ENCODE measurements around the gene PBRM1.

PBRM1 gene

DNA sequence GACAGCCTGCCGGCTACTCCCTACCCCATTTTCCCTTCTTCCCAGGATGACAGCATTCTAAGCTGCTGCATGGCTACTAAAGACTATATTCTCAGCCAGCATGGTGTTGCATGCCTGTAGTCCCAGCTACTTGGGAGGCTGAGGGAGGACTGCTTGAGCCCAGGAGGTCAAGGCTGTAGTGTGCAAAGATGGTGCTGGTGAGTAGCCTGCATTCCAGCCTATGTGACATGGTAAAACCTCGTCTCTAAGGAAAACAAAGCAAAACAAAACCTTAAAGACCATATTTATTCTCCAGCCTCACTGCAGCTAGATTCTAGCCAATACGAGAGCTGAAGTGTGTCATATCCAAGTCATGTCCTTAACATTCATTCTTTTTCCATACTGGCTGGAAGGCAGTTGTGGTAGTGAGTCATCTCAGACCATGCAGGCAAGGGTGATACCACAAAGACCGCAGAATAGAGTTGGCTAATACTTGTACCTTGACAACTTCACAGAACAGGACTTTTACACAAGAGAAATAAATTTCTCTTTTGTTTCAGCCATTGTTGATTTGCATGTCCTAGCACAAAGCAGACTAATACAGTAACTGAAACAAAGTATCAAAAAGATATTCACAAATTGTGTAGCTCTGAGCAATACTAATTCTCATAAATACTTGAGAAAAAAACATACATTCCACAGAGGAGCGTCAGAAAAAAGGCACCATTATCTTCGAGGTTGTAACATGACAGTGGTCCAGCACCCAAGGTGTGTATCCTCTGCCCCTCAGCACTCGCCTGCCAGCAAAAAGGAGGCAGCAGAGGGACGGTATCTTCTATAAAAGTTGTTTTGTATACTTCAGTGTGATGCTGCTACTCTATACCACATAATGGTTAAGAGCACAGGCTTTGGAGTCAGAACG lies 14.8 kb downstream of the PBRM1 start:
- DNase-seq (ENCODE audit: low read depth, low spot score) = no peak

GRCh38 chr3:52663098-52663497 lies 22.6 kb downstream of the PBRM1 start:
- no peak for DNase-seq (ENCODE audit: low read depth, low spot score)

DNA sequence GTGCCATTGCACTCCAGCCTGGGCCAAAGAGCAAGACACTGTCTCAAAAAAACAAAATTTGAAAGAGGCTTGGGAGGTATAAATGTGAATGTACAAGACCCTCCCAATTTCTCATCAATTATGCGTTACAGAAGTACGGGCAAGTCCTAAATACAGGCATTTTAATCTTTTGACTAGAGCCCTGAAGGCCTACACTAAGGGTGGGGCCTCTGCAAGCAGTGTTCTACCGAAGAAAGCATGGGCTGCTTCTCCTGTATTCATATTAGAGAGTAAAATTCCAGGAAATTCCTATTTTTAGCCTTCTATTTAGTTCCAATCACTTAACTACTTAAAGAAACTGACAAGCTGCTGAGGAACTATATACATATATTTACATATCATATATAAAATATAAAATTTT lies 25.7 kb downstream of the PBRM1 start:
- no peak for DNase-seq (ENCODE audit: low read depth, low spot score)

- no peak for DNase-seq (ENCODE audit: low read depth, low spot score)
These were observed 29.8 kb downstream of the PBRM1 start for GRCh38 chr3:52655895-52656294.

DNA sequence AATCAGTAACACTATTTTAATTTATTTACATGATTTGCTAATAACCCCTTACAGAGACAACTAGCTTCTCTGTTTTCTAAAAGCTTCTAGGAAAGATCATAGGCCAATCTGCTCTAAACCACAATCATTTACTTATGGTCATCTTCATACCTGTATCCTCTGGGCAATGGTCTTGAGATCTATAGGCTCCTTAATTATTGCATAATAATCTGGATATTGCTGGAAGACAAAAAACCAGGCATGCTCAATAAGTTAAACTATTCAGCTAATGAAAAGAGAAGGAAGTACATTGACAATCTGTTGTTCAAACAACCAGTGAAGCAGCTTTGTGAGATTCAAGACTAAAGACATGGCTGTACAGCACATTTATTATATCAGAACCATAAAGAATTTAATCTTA lies 34.1 kb downstream of the PBRM1 start:
- DNase-seq (ENCODE audit: low read depth, low spot score) = no peak

DNA sequence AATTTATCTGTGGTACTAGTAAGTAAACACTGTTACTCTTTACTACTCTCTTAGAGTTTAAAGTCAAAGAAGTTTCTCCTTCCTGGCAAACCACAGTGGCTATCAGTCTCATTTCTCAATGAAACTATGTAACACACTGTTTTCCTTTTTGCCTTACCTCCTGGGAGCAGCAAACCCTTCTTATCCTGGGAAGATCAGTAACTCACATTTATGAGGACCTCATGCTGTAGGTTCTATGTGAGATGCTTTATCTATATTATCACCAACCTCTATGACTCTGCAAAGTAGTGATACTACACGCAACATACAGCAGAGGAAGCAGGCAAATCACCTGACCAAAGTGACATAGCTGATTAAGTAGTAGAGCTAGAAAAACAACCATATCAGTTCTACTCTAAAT lies 35.3 kb downstream of the PBRM1 start:
- no peak for DNase-seq (ENCODE audit: low read depth, low spot score)

DNA sequence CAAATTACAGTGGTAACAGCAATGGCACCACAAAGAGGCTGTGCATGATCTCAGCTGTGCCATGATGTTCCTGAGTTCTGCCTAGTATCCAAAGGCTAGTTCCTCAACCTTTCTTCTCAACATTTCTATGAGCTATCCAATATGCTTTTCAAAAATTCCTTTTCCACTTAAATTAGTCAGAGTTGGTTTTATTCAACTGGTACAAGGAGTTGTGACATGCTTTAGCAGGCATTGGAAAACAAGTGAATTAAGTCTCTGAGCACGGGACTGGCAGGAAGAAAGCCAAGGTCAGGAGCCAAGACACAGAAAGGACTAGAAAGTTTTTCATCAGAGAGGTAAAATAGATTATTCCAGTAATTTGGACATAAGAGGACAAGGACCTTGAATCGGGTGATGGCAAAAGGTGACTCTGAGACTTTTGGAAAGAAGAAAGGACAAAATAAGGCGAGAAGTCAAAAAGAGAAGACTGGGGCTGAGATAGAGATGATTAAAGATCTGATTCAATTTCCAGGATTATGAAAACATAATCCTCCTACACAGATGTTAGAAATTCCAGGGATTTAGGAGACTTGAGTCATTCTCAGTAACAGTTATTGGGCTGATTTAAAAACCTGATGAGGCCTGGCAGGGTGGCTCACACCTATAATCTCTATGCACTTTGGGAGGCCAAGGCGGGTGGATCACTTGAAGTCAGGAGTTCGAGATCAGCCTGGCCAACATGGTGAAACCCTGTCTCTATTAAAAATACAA lies 36.1 kb downstream of the PBRM1 start:
- no peak for DNase-seq (ENCODE audit: low read depth, low spot score)

GRCh38 chr3:52645549-52645948 lies 40.2 kb downstream of the PBRM1 start:
- DNase-seq (ENCODE audit: low read depth, low spot score) = no peak

GRCh38 chr3:52636673-52637072 lies 49.0 kb downstream of the PBRM1 start:
- DNase-seq (ENCODE audit: low read depth, low spot score) = no peak

GRCh38 chr3:52633786-52634185 lies 51.9 kb downstream of the PBRM1 start:
- no peak for DNase-seq (ENCODE audit: low read depth, low spot score)

- DNase-seq (ENCODE audit: low read depth, low spot score) = no peak
These were observed 60.7 kb downstream of the PBRM1 start for GRCh38 chr3:52625041-52625440.

DNA sequence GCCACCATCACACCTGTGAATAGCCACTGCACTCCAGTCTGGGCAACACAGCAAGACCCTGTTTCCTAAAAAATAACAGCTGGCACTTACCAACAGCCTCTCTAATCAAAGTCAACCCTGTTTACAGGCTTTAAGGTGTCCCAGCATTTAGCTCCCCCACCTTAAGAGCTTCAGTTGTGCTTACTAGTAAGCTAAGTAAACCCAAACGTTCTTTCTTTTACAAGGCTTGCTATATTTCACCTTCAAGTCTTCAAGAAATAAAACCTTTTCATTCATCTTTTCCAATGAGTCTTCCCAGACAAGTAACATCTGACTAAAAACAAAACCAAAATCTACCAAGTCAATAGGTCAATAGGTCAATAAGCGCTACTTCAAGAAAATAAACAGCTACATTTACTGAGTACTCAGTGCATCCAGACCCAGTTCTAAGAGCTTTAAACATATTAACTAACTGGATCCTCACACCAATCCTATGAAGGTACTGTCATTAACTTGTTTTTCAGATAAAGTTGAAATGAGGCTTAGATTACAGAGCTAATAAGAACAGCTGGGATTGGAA lies 62.4 kb downstream of the PBRM1 start:
- DNase-seq (ENCODE audit: low read depth, low spot score) = no peak

- DNase-seq (ENCODE audit: low read depth, low spot score) = no peak
These were observed 65.1 kb downstream of the PBRM1 start for GRCh38 chr3:52620580-52620979.

DNA sequence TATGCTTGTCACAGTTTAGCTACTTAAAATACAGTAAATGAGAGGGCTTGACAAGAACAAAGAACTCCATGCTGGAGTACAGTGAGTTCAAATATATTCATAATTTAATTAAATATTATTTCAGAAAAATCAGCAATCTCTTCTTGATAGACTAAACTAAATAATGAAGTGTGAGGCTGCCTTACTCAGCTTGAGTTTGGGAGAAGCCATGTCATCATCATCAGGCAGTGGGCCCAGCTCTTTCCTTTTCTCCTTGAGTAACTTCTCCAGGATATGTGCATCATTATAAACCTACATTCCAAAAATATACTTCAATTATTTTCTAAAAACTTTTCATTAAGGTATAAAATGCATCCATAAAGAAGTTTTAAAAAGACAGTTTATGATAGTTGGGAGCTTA lies 70.5 kb downstream of the PBRM1 start:
- DNase-seq (ENCODE audit: low read depth, low spot score) = no peak

GRCh38 chr3:52614689-52615088 lies 71.0 kb downstream of the PBRM1 start:
- no peak for DNase-seq (ENCODE audit: low read depth, low spot score)

DNA sequence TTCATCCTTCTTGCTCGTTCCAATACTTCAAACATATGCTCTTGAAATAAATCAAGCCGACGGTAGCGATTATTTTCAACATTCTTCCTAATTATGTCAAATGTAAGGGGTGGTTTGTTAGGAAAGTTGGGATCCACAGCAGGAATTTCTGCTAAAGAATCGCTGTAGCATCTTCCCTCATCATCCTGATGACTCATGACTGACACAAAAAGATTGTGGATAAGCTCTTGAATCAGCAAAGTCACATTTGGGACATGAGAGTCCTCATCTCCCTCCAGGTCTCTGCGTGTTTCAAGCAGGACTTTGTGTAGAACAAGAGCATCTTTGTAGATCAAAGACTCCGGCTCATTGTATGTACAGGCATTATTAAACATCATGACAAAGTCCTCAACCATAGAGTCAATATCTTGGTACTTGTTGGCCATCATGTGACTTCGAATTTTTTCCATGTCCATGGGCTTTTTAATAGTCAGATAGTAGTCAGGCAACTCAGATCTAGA lies 76.3 kb downstream of the PBRM1 start:
- no peak for DNase-seq (ENCODE audit: low read depth, low spot score)

GRCh38 chr3:52608337-52608736 lies 77.4 kb downstream of the PBRM1 start:
- no peak for DNase-seq (ENCODE audit: low read depth, low spot score)

DNA sequence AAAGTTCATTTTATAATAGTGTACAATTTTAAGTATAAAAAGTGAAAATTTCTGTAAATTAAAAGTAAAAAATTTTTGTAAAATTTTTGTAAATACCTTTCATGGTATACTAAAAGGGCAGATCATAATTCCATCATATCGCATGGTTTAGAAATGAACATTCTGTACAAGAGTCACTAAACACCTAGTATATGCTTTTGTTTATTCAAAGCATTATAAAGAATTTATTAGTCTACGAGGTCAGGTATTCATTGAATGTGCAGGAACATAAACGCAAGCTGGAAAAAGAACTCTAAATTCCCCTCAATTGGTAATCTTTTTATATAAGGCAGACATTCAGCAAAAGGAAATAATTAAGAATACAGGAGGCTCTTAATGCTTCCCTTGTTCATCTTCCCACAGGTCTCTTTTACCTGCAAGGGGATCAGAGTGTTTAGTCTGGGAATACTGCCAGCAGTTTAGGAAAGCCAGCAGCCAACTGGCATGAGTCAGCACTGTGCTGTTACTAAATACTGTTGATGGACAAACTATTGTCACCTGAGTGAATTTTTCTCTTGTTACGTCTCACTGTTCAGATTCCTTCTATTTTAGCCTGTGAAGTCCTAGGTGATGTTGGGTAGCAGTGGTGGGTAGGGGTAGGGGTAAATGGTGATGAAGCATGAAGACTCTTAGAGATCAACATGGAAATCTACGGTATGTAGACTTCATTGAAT lies 79.2 kb downstream of the PBRM1 start:
- no peak for DNase-seq (ENCODE audit: low read depth, low spot score)

GRCh38 chr3:52600258-52600657 lies 85.5 kb downstream of the PBRM1 start:
- no peak for DNase-seq (ENCODE audit: low read depth, low spot score)

DNA sequence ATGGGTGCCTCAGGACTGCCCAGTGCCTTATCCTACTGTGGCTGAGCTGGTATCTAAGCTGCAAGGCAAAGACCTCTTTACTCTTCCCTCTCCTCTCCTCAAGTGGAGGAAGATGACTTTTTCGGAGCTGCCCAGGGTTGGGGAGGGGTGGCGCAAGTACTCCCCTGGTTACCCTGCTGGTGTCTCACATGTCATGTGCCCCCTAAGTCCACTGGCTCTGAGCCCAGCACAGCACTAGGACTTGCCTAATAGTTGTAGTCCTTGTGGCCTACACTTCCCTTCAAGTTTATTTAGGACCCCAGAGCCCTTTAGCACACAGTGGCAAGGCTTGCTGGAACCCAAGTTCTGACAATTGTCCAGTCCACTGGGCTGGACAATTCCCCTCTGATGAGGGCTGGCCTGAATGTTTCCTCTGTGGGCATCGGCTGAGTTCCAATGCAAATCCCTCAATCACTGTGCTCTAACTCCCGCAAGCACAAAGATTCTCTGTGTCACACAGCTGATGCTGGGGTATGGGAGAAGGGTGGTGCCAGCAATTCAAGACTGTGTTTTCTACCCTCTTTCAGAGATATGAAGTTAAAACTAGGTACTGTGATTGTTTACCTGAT lies 89.0 kb downstream of the PBRM1 start:
- DNase-seq (ENCODE audit: low read depth, low spot score) = no peak

DNA sequence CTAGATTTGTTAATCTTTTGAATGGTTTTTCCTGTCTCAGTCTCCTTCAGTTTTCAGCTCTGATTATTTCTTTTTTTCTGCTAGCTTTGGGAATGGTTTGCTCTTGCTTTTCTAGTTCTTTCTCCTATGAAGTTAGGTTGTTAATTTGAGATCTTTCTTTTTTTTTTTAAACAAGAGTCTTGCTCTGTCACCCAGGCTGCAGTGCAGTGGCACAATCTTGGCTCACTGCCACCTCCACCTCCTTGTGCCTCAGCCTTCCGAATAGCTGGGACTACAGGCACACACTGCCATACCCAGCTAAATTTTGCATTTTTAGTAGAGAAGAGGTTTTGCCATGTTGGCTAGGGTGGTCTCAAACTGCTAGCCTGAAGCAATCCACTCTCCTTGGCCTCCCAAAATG lies 92.6 kb downstream of the PBRM1 start:
- no peak for DNase-seq (ENCODE audit: low read depth, low spot score)
